ENCODE results near the gene VCL. TPM values are rescaled to one million over a fixed set of nuclear protein-coding genes. Genes with fewer than 3 reads are reported as not detected.

Gene VCL
- total RNA-seq = 100 to 1,000 TPM; 210 to 369 (median 251) TPM
- polyA plus RNA-seq = 100 to 1,000 TPM; 117 to 190 TPM
- long read RNA-seq, donor 1, full-length matches to known transcripts = 73 of 313 reads
- long read RNA-seq, donor 1, partial matches to known transcripts = 53 of 313 reads
- long read RNA-seq, donor 1, other reads (novel, unspliced or antisense) = 187 of 313 reads
- long read RNA-seq, donor 2, full-length matches to known transcripts = 104 of 386 reads
- long read RNA-seq, donor 2, partial matches to known transcripts = 57 of 386 reads
- long read RNA-seq, donor 2, other reads (novel, unspliced or antisense) = 225 of 386 reads
- long read RNA-seq, donor 3, full-length matches to known transcripts = 126 of 1,205 reads
- long read RNA-seq, donor 3, partial matches to known transcripts = 134 of 1,205 reads
- long read RNA-seq, donor 3, other reads (novel, unspliced or antisense) = 945 of 1,205 reads

DNA sequence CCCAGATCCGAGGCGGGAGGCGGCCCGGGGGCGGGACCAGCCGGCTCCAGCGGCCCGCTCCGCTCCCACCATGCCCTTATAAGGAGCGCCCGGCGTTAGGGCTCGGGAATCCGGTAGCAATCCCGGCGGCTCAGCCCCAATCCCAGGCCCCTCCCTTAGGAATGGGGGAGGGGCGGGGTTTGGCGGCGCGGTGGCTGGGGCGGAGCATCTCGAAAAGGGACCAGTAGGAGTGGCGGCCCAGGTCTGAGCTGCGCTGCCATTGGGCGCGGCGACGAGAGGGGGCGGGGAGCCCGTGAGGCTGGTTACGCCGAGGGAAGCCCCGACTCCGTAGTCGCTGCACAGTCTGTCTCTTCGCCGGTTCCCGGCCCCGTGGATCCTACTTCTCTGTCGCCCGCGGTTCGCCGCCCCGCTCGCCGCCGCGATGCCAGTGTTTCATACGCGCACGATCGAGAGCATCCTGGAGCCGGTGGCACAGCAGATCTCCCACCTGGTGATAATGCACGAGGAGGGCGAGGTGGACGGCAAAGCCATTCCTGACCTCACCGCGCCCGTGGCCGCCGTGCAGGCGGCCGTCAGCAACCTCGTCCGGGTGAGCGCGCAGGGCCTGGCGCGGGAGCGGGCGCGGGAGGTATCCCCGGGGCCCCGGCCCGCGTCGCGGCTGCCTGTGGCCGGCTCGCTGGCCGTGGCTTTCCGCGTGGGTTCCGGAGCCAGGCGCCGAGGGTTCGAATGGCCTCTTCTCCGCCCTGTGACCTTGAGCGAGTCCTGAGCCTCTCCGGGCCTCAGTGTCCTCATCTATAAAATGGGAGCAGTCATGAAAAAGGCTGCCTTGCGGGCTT lies at the start of gene VCL:
VCL (plus strand) TSS at position 330 of the 836 bp plus-strand sequence; CDS start at position 422, 92 bp downstream.
- H3K4me1 ChIP-seq = peaks cover 6 to 47% (median 34%) of the 10 kb centered on the region in 9 donors
- H3K4me3 ChIP-seq = peak within 1 kb of the TSS; percentile 82 to 99 (median 90)
- H3K27me3 ChIP-seq = no peaks in the 10 kb centered on the region
- peak within 1 kb of the TSS; percentile 68 to 97 (median 93) for H3K27ac ChIP-seq
- ATAC-seq (peak; percentile 96 to 97 (median 97)), DNase-seq (peak; percentile 98)
- TF ChIP-seq, protein P1, sequence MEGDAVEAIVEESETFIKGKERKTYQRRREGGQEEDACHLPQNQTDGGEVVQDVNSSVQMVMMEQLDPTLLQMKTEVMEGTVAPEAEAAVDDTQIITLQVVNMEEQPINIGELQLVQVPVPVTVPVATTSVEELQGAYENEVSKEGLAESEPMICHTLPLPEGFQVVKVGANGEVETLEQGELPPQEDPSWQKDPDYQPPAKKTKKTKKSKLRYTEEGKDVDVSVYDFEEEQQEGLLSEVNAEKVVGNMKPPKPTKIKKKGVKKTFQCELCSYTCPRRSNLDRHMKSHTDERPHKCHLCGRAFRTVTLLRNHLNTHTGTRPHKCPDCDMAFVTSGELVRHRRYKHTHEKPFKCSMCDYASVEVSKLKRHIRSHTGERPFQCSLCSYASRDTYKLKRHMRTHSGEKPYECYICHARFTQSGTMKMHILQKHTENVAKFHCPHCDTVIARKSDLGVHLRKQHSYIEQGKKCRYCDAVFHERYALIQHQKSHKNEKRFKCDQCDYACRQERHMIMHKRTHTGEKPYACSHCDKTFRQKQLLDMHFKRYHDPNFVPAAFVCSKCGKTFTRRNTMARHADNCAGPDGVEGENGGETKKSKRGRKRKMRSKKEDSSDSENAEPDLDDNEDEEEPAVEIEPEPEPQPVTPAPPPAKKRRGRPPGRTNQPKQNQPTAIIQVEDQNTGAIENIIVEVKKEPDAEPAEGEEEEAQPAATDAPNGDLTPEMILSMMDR (IDR thresholded peaks at IDR 0.05) = peak in 1 of 9 donors; percentile 14
- no peaks in the 10 kb centered on the region for H3K9me3 ChIP-seq
- peaks cover 0 to 1% (median 0%) of the 10 kb centered on the region in 9 donors for H3K36me3 ChIP-seq
- intact Hi-C loops (cut with DNase I) = loop anchor here in 6 of 10 donors (2.0 to 5.0 kb wide), 5 partner anchors 44 to 111 kb away; no protein-coding TSS in a partner anchor
- WGBS, 2 donors = 0% methylated on average over 92 of the region's 92 CpGs

GRCh38 chr10:73948947-73949633 lies 48.8 kb upstream of the VCL start:
- Histone ChIP-seq H3K27ac (peak overlapping the region in 1 of 10 donors; percentile 58), H3K4me3 (no peak overlapping the region), H3K4me1 (peaks cover 0 to 9% (median 0%) of the 10 kb centered on the region in 9 donors), H3K36me3 (no peaks in the 10 kb centered on the region), H3K9me3 (no peaks in the 10 kb centered on the region), H3K27me3 (no peaks in the 10 kb centered on the region)
- ATAC-seq (no peak), DNase-seq (no peak)
- intact Hi-C loops (cut with DNase I) = no loop called here
- 92 to 94% methylated on average over 10 of the region's 10 CpGs for WGBS, 2 donors
- TF ChIP-seq, protein P1 (IDR thresholded peaks at IDR 0.05) = no peak

DNA sequence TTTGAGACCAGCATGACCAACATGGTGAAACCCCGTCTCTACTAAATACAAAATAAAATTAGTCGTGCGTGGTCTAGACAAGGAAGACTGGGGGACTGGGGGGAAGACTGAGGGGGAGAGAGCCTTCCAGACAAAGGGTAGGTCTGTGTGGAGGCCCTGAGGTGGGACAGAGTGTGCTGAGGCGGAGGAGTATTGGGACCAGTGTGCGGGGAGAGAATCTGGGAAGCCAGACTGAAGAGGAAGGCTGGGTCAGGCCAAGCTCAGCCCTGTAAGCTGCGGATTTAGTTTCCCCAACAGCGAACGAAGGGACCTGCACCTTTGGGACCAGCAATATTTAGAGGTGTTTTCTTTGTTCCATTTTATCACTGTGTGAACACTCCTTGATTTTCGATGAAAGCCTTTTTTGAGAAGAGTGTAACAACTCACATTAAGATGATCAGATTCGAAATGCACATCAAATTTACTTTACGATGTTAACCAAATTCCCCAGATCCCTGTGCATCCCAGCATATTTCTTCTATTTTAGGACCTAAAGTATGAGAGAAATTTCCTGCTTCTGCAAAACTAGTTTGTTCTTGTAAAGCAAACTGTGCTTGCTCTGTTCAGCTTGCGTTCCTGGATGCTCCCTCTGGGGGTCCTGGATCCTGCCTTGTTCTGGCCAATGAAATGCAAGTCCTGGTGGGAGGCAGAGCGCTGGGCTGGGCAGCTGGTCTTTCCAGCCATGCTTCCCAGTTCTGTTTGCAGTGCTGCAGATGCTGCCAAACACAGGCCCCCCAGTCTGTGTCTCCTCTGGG lies 47.6 kb upstream of the VCL start:
- DNase-seq = no peak
- 70 to 72% methylated on average over 13 of the region's 13 CpGs for WGBS, 2 donors
- H3K27ac ChIP-seq = peak overlapping the region in 4 of 10 donors; percentile 31 to 58 (median 41)
- H3K36me3 ChIP-seq = no peaks in the 10 kb centered on the region
- H3K4me3 ChIP-seq = no peak overlapping the region
- TF ChIP-seq, protein P1 (IDR thresholded peaks at IDR 0.05) = no peak
- ATAC-seq = peak in 5 of 8 donors; percentile 41 to 77 (median 57)
- intact Hi-C loops (cut with DNase I) = no loop called here
- no peaks in the 10 kb centered on the region for H3K9me3 ChIP-seq
- H3K27me3 ChIP-seq = no peaks in the 10 kb centered on the region
- H3K4me1 ChIP-seq = peaks cover 0 to 10% (median 0%) of the 10 kb centered on the region in 9 donors
